Stimulated activated CD4-positive, alpha-beta T cell treated with anti-CD3 and anti-CD28 coated beads, Interleukin-4, amount 100 ng/mL, for 24 hours (primary cell): ENCODE data around the gene GPR157.
"Not testable (repeated sequence)": the region's sequence is repeated elsewhere in the genome, so short reads cannot be mapped to it uniquely, and the experiment has no call there.

Experiments used
- DNase-seq: peaks from one replicate; pipeline ENCODE4 v3.0.0-alpha.2; 2020

Gene GPR157

DNA sequence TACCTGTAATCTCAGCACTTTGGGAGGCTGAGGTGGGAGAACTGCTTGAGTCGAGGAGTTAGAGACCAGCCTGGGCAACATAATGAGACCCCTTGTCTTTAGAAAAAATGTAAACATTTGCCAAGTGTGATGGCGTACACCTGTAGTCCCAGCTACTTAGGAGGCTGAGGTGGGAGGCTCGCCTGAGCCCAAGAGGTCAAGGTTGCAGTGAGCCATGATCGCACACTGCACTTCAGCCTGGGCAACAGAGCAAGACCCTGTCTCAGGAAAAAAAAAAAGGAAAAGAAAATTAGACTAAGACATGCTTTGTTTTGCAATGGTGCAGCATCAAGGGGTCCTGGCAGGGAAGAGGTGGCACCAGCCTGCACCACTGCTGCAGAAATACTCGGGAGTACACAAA lies 16.8 kb upstream of the GPR157 start:
- DNase-seq = no peak

DNA sequence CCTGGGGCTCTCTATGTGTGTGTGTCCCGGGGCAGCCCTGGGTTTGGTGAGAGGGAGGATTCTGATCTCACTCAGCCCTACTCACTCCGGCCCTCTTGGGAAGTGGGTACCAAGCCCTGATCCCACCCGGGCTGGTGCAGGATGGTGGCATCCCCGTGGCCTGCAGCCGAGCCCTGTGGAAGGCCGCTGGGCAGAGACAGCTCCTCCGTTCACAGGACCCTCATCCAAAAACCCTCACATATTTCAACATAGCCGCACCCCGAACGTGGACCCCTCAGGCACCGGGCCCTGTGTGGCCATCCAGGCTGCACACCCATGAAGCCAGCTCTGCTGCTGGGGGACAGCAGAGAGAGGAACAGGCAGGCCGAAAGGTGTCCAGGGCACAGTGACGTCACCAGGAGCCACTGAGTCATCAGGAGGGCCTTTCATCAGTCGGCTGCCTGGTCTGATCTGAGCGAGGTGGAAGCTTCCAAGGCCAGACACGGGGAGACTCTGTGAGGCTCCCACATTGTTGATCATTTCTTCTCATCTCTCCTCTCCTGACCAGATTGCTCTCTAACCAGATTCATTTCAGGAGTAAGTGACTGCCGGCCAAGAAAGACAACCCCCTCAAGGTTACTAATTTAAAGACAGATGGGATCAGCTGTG lies 16.2 kb upstream of the GPR157 start:
- no peak for DNase-seq

- DNase-seq = not testable (repeated sequence)
Observed at GRCh38 chr1:9144494-9144893, 15.6 kb upstream of the GPR157 start.

GRCh38 chr1:9143250-9143649 lies 14.3 kb upstream of the GPR157 start:
- no peak for DNase-seq

- no peak for DNase-seq
Observed at GRCh38 chr1:9139930-9140329, 11.0 kb upstream of the GPR157 start.

- DNase-seq = no peak
Observed at GRCh38 chr1:9136932-9137331, 8.0 kb upstream of the GPR157 start.

DNA sequence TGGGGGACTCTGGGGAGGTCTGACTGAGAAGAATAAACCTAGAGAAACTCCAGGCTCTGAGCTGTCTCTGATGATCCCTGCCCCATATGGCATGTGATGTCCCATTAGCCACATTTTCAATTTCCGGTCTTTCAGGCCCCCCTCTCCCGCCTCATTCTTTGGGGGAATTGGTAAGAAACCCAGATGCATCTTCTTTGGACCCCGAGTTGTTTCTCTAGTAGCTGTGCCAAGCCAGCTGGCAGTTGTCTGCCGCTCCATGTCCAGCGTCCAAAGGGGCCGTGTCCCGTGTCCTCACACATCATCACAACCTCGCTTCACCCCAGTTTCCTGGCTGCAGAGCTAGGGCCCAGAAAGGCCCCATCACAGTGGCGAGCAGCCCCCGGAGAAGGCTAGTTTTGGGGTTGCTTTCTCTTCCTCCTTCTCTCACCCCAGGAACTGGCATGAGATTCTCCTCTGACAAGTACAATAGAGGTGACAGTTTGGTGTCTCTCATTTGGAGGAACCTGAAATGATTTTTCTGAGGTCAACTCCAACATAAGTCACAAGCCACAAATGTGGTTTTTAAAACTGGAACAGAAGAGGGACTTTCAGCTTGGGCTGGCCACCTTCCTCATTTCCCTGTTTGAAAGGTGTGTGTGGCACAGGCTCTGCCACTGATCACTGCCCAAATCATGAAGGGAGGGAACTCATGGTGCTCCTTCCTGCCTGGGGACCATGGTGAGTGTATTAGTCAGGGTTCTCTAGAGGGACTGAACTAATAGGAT lies 6.4 kb upstream of the GPR157 start:
- no peak for DNase-seq

GRCh38 chr1:9133870-9134585 lies 5.1 kb upstream of the GPR157 start:
- DNase-seq = no peak

GRCh38 chr1:9129266-9130041 lies 552 bp upstream of the GPR157 start:
- DNase-seq = peak; percentile 75

GRCh38 chr1:9128166-9128519 lies 759 bp downstream of the GPR157 start:
- DNase-seq = no peak

- DNase-seq = no peak
Observed at GRCh38 chr1:9127395-9128165, 1.3 kb downstream of the GPR157 start.

GRCh38 chr1:9126511-9126910 lies 2.4 kb downstream of the GPR157 start:
- no peak for DNase-seq

DNA sequence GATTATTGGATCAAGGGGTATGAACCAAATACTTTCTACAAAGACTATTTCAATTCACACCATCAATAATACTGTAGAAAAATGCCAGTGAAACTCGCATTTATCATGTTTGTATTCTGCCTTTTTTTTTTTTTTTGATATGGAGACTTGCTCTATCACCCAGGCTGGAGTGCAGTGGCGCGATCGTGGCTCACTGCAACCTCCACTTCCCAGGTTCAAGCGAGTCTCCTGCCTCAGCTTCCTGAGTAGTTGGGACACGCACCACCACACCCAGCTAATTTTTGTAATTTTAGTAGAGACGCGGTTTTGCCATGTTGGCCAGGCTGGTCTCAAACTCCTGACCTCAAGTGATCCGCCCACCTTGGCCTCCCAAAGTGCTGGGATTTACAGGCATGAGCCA lies 3.1 kb downstream of the GPR157 start:
- DNase-seq = not testable (repeated sequence)

DNA sequence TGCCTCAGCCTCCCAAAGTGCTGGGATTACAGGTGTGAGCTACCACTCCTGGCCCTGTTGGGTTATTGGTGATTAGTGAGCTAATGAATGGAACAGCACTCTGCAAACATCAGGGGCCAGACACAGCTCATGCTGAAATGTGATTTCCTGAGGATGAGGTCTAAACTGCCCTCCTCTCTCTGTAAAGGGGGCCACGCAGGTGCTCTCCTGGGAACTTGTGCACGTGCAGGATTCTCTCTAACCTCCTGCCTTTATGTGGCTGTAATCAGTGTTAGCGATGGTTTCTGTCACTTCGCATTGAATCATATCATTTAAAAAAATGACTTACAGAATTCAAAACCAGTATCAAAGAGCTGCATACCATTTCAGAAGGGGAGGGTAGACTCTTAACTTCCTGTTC lies 3.6 kb downstream of the GPR157 start:
- no peak for DNase-seq

GRCh38 chr1:9124389-9124788 lies 4.5 kb downstream of the GPR157 start:
- not testable (repeated sequence) for DNase-seq

DNA sequence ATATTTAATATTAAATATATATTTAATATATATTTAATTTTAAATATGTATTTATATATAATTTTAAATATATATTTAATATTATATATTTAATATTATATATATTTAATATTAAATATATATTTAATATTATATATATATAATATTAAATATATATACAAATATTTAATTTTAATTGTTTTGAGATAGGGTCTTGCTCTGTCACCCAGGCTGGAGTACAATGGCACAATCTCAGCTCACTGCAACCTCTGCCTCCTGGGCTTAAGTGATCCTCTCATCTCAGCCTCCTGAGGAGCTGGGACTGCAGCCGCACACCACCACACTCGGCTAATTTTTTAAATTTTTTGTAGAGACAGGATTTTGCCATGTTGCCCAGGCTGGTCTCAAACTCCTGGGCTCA lies 5.2 kb downstream of the GPR157 start:
- DNase-seq = not testable (repeated sequence)

GRCh38 chr1:9121496-9122409 lies 7.1 kb downstream of the GPR157 start:
- DNase-seq = peak; percentile 33

DNA sequence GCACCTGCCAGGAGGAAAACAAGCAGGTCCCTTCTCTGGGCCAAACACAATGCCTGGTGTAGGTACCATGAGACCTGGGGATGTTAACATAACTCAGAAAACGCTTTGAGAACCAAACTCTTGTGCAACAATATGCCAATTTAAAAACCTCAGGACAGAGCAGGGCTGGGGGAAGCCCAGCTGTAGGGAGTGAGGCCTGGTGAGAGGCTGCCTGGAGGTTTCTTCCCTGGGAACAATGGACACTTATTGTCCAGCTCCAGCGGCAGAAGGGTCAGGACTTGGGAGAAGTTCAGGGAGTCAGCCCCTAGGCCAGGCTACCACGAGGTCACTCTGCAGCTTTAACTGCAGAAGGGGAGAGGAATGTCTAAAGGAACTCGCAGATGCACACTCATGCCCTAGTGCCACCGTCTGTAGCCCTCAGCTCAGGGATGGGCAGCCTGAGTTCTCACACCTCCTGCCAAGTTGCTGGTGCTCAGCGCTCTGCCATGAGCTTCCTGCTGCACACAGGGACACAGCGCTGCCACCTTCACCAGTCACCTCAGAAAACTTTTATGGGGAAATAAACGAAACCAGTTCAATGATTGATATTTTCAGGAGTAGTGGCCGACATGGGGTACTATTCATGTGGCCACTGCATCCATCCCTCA lies 8.5 kb downstream of the GPR157 start:
- no peak for DNase-seq

DNA sequence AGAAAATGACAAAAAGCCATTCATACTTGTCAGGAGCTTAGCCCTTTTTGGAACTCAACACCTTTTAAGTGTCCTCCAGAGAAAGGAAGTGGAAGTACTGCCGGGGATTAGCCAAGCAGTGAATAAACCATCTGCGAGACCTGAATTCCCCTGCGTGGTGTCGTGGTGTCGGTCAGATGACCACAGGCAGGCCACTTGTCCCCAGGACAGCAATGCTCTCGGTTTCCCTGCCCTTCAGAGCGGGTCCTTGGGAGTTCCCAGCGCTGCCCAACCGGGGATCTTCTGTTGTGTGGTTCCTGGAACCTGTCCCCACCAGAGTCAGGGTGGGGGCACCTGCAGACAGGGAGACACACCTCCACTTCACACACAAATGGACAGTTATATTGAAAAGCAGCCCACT lies 9.2 kb downstream of the GPR157 start:
- no peak for DNase-seq

- no peak for DNase-seq
Observed at GRCh38 chr1:9118186-9118585, 10.7 kb downstream of the GPR157 start.
